Prostate gland (tissue), 2 donors: ENCODE measurements around the gene TSSC4. TPM values are rescaled to one million over a fixed set of nuclear protein-coding genes. Genes with fewer than 3 reads are reported as not detected.

Experiments
- DNase-seq: peaks from one replicate; pipeline ENCODE4 v3.0.0-alpha.2; 2019; ENCODE audit warnings: low spot score
- H3K27ac ChIP-seq, 2 donors: fragments of 200-600 bp; sonication (generic); 2 replicates each; pipeline ENCODE4 v1.5.1; 2017 to 2019
- H3K27me3 ChIP-seq: fragments of 200-600 bp; sonication (generic); replicated peaks from 2 replicates; pipeline ENCODE4 v1.5.1; 2019; ENCODE audit not compliant: insufficient read depth
- H3K36me3 ChIP-seq, 2 donors: fragments of 200-600 bp; sonication (generic); 1 replicate in 1 of 2; 2 replicates in 1 of 2; pipeline versions ENCODE4 v1.5.1 to v1.8.1; 2017 to 2019
- H3K4me1 ChIP-seq: fragments of 200-600 bp; sonication (generic); replicated peaks from 2 replicates; pipeline ENCODE4 v1.5.1; 2019
- H3K4me3 ChIP-seq, 2 donors: fragments of 200-600 bp; sonication (generic); 2 replicates each; pipeline ENCODE4 v1.5.1; 2017 to 2019
- H3K9me3 ChIP-seq: fragments of 200-600 bp; sonication (generic); 2 replicates; pipeline ENCODE4 v1.5.1; 2017
- CTCF ChIP-seq, 4 experiments: fragments of 200-600 bp in 2 of 4; fragments of 450-650 bp in 2 of 4; sonication (generic) in 2 of 4; IDR thresholded peaks; 1 replicate in 3 of 4; 2 replicates in 1 of 4; pipeline ENCODE4 v1.5.1; 2016 to 2019; ENCODE audit warnings: antibody characterized with exemption in 4 of 4, mild to moderate bottlenecking in 2 of 4, moderate library complexity in 2 of 4
- POLR2A ChIP-seq: fragments of 450-650 bp; IDR thresholded peaks from one replicate; pipeline ENCODE4 v1.6.1; 2016; ENCODE audit warnings: antibody characterized with exemption, mild to moderate bottlenecking
- POLR2AphosphoS5 ChIP-seq: sonication (generic); formaldehyde crosslinking; IDR thresholded peaks from one replicate; pipeline ENCODE4 v1.6.1; 2017; ENCODE audit warnings: antibody characterized with exemption
- WGBS: methylation state at CpG from one replicate; pipeline ENCODE4 v1.1.5; 2018; 5-methylcytosine and 5-hydroxymethylcytosine counted together
- intact Hi-C: fragments of 100-400 bp; cut with DNase I; formaldehyde crosslinking; loops from one replicate; pipeline ENCODE4 v1.14.2; 2022
- total RNA-seq, 2 donors: library from RNA; depleted of rRNA; stranded (reverse); fragments of >200 nt; gene quantifications; one replicate each; pipeline ENCODE4 v1.1.0, GENCODE V29; 2016

The TSSC4 gene
- total RNA-seq, 2 donors from 2014 or later: 40.4 to 71.1 TPM

- no peaks in the 10 kb centered on the region for H3K9me3 ChIP-seq
These were observed 11.1 kb downstream of the TSSC4 start for GRCh38 chr11:2411446-2412305.

GRCh38 chr11:2412323-2412722 is 11.8 kb downstream of the TSSC4 start:
- no peaks in the 10 kb centered on the region for H3K4me1 ChIP-seq
- 92% methylated on average over 6 of the region's 6 CpGs for WGBS
- TF ChIP-seq POLR2AphosphoS5: no peak
- no peak for TF ChIP-seq POLR2A
- no peak for TF ChIP-seq CTCF (IDR thresholded peaks at IDR 0.05)
- H3K27me3 ChIP-seq: no peaks in the 10 kb centered on the region
- no peak overlapping the region for H3K27ac ChIP-seq
- intact Hi-C loops: no loop called here
- no peaks in the 10 kb centered on the region for H3K9me3 ChIP-seq
- no peak overlapping the region for H3K4me3 ChIP-seq
- no peak for DNase-seq
- no peaks in the 10 kb centered on the region for H3K36me3 ChIP-seq

More at GRCh38 chr11:2411446-2412305, 11.1 kb downstream of the TSSC4 start:
- 82% methylated on average over 30 of the region's 30 CpGs for WGBS
- H3K36me3 ChIP-seq: no peaks in the 10 kb centered on the region
- no peaks in the 10 kb centered on the region for H3K4me1 ChIP-seq
- no peak for DNase-seq
- H3K27me3 ChIP-seq: no peaks in the 10 kb centered on the region
- intact Hi-C loops: no loop called here
- TF ChIP-seq POLR2AphosphoS5: no peak
- no peak for TF ChIP-seq CTCF (IDR thresholded peaks at IDR 0.05)
- TF ChIP-seq POLR2A: no peak
- H3K27ac ChIP-seq: no peak overlapping the region
- H3K4me3 ChIP-seq: no peak overlapping the region

- DNase-seq: no peak
- Histone ChIP-seq H3K27me3 (no peaks in the 10 kb centered on the region), H3K4me1 (no peaks in the 10 kb centered on the region), H3K27ac (no peak overlapping the region), H3K4me3 (no peak overlapping the region), H3K9me3 (no peaks in the 10 kb centered on the region), H3K36me3 (no peaks in the 10 kb centered on the region)
- 77% methylated on average over 43 of the region's 43 CpGs for WGBS
- intact Hi-C loops: no loop called here
- no peak for TF ChIP-seq CTCF (IDR thresholded peaks at IDR 0.05)
- TF ChIP-seq POLR2AphosphoS5: no peak
- no peak for TF ChIP-seq POLR2A
These were observed 13.4 kb downstream of the TSSC4 start for GRCh38 chr11:2413742-2414579.

- no peaks in the 10 kb centered on the region for H3K4me1 ChIP-seq
- intact Hi-C loops: no loop called here
- no peak overlapping the region for H3K4me3 ChIP-seq
- no peaks in the 10 kb centered on the region for H3K36me3 ChIP-seq
- H3K27ac ChIP-seq: no peak overlapping the region
- no peaks in the 10 kb centered on the region for H3K27me3 ChIP-seq
- WGBS: 93% methylated on average over 35 of the region's 35 CpGs
- DNase-seq: no peak
- TF ChIP-seq CTCF (IDR thresholded peaks at IDR 0.05): no peak
- no peaks in the 10 kb centered on the region for H3K9me3 ChIP-seq
These were observed 14.1 kb downstream of the TSSC4 start for GRCh38 chr11:2414616-2415015.
